H1 (cell line): ENCODE results near the gene INTS2. TPM values are rescaled to one million over a fixed set of nuclear protein-coding genes. Genes with fewer than 3 reads are reported as not detected.

Experiments
- CTCF ChIA-PET: fragments of 300-600 bp; sonication (Branson Sonifier 250); formaldehyde crosslinking; loops from one replicate; lab custom pipeline; 2021; ENCODE audit not compliant: partially characterized antibody; lab: Charles Lee
- POLR2A ChIA-PET: fragments of 300-600 bp; sonication (Branson Sonifier 250); formaldehyde crosslinking; loops from one replicate; lab custom pipeline; 2021; ENCODE audit warnings: inconsistent platforms; ENCODE audit not compliant: partially characterized antibody; lab: Charles Lee
- DNase-seq, 2 experiments: peaks; one replicate each; pipeline versions ENCODE4 v3.0.0 to v3.0.0-alpha.2; 2010 to 2022; ENCODE audit warnings: low spot score in 2 of 2, low read depth in 1 of 2, mixed read lengths in 1 of 2
- FAIRE-seq: peaks from 2 replicates; lab custom pipeline; 2011; peaks lifted over from hg19 to GRCh38; lab: Jason Lieb, UNC
- H2AFZ ChIP-seq: 2 replicates; pipeline ENCODE4 v1.8.1; 2012; ENCODE audit warnings: low read length, inconsistent platforms
- H2AK5ac ChIP-seq: 2 replicates; pipeline ENCODE4 v1.6.1; 2013; ENCODE audit warnings: low read depth, low read length
- H2BK120ac ChIP-seq: replicated peaks from 2 replicates; pipeline ENCODE3; 2013; ENCODE audit warnings: low read depth, low read length, inconsistent platforms
- H2BK12ac ChIP-seq: 2 replicates; pipeline ENCODE4 v1.6.1; 2013; ENCODE audit warnings: low read depth, low read length
- H2BK15ac ChIP-seq: 2 replicates; pipeline ENCODE4 v1.6.1; 2013; ENCODE audit warnings: low read length
- H2BK20ac ChIP-seq: 2 replicates; pipeline ENCODE4 v1.6.1; 2013; ENCODE audit warnings: low read length
- H2BK5ac ChIP-seq: 2 replicates; pipeline ENCODE4 v1.6.1; 2013; ENCODE audit warnings: low read depth, low read length
- H3K14ac ChIP-seq: 2 replicates; pipeline ENCODE4 v1.6.1; 2013; ENCODE audit warnings: inconsistent platforms; ENCODE audit not compliant: insufficient read length
- H3K18ac ChIP-seq: 2 replicates; pipeline ENCODE4 v1.6.1; 2013; ENCODE audit warnings: low read length; ENCODE audit errors: extremely low read depth
- H3K23ac ChIP-seq: 2 replicates; pipeline ENCODE4 v1.6.1; 2013; ENCODE audit warnings: inconsistent platforms; ENCODE audit not compliant: insufficient read length
- H3K23me2 ChIP-seq: 2 replicates; pipeline ENCODE4 v1.6.1; 2013; ENCODE audit warnings: low read depth, low read length
- H3K27ac ChIP-seq: 2 replicates; pipeline ENCODE4 v1.6.1; 2011; ENCODE audit warnings: low read depth, low read length, inconsistent platforms
- H3K27me3 ChIP-seq, 4 experiments: replicated peaks in 1 of 4; 1 replicate in 1 of 4; 2 replicates in 3 of 4; pipeline versions ENCODE4 v1.6.1 to v1.8.1; 2011 to 2013; ENCODE audit warnings: low read length in 3 of 4, mild to moderate bottlenecking in 3 of 4, inconsistent platforms in 2 of 4, mixed read lengths in 2 of 4, moderate library complexity in 1 of 4; ENCODE audit not compliant: control insufficient read depth in 3 of 4, insufficient read depth in 3 of 4; ENCODE audit errors: extremely low read depth in 1 of 4
- H3K36me3 ChIP-seq, 4 experiments: 2 replicates each; pipeline versions ENCODE4 v1.6.1 to v1.8.1; 2011 to 2013; ENCODE audit warnings: mild to moderate bottlenecking in 4 of 4, low read length in 3 of 4, moderate library complexity in 2 of 4, control low read depth in 1 of 4, inconsistent platforms in 1 of 4; ENCODE audit not compliant: insufficient read depth in 4 of 4, control insufficient read depth in 2 of 4
- H3K4ac ChIP-seq: replicated peaks from 2 replicates; pipeline ENCODE3; 2013; ENCODE audit warnings: low read length, low read depth, mixed read lengths, inconsistent platforms; ENCODE audit not compliant: insufficient read length
- H3K4me1 ChIP-seq, 4 experiments: replicated peaks in 1 of 4; 1 replicate in 1 of 4; 2 replicates in 3 of 4; pipeline versions ENCODE4 v1.6.1 to v1.8.1; 2011 to 2013; ENCODE audit warnings: low read length in 3 of 4, inconsistent platforms in 2 of 4, mixed read lengths in 1 of 4; ENCODE audit not compliant: insufficient read depth in 4 of 4, control insufficient read depth in 3 of 4
- H3K4me2 ChIP-seq, 2 experiments: 2 replicates each; pipeline versions ENCODE4 v1.6.1 to v1.8.1; 2011 to 2013; ENCODE audit warnings: low read depth in 2 of 2, low read length in 2 of 2, control low read depth in 1 of 2, inconsistent platforms in 1 of 2, mild to moderate bottlenecking in 1 of 2; ENCODE audit not compliant: insufficient read depth in 1 of 2
- H3K4me3 ChIP-seq, 4 experiments: fragments of 200-600, 300-600 bp in 1 of 4; sonication (generic), shearing (Covaris generic), sonication (Bioruptor Twin) in 1 of 4; 2 replicates each; pipeline versions ENCODE4 v1.5.1 to v1.8.1; 2011 to 2016; ENCODE audit warnings: low read length in 4 of 4, low read depth in 3 of 4, control low read depth in 2 of 4, inconsistent platforms in 2 of 4, mild to moderate bottlenecking in 2 of 4, mixed read lengths in 1 of 4, moderate library complexity in 1 of 4; ENCODE audit not compliant: insufficient read depth in 2 of 4; ENCODE audit errors: extremely low read depth in 1 of 4
- H3K56ac ChIP-seq: replicated peaks from 2 replicates; pipeline ENCODE3; 2013; ENCODE audit warnings: low read depth, mild to moderate bottlenecking, mixed read lengths, low read length, inconsistent platforms; ENCODE audit not compliant: insufficient read length
- H3K79me1 ChIP-seq: 2 replicates; pipeline ENCODE4 v1.6.1; 2013; ENCODE audit warnings: low read depth, low read length, control low read depth
- H3K79me2 ChIP-seq, 2 experiments: 2 replicates each; pipeline versions ENCODE4 v1.6.1 to v1.8.1; 2012 to 2013; ENCODE audit warnings: low read length in 2 of 2, mild to moderate bottlenecking in 2 of 2, inconsistent platforms in 1 of 2; ENCODE audit not compliant: insufficient read depth in 2 of 2, control insufficient read depth in 1 of 2
- H3K9ac ChIP-seq, 4 experiments: replicated peaks in 1 of 4; 1 replicate in 1 of 4; 2 replicates in 3 of 4; pipeline versions ENCODE4 v1.6.1 to v1.8.1; 2011 to 2013; ENCODE audit warnings: low read depth in 3 of 4, low read length in 3 of 4, control low read depth in 2 of 4, mild to moderate bottlenecking in 2 of 4, moderate library complexity in 2 of 4, inconsistent platforms in 1 of 4; ENCODE audit errors: extremely low read depth in 1 of 4
- H3K9me3 ChIP-seq, 2 experiments: 2 replicates each; pipeline versions ENCODE4 v1.6.1 to v1.8.1; 2012 to 2013; ENCODE audit warnings: mild to moderate bottlenecking in 2 of 2, moderate library complexity in 2 of 2, control low read depth in 1 of 2, inconsistent platforms in 1 of 2, low read depth in 1 of 2, low read length in 1 of 2, mixed read lengths in 1 of 2; ENCODE audit not compliant: insufficient read depth in 2 of 2
- H4K20me1 ChIP-seq, 2 experiments: replicated peaks in 1 of 2; 2 replicates each; pipeline versions ENCODE3 to v1.8.1; 2011 to 2013; ENCODE audit warnings: inconsistent platforms in 2 of 2, low read length in 2 of 2, mild to moderate bottlenecking in 1 of 2; ENCODE audit not compliant: insufficient read depth in 2 of 2, control insufficient read depth in 1 of 2
- H4K5ac ChIP-seq: 2 replicates; pipeline ENCODE4 v1.6.1; 2013; ENCODE audit warnings: low read length, low read depth, mixed read lengths, inconsistent platforms; ENCODE audit not compliant: insufficient read length
- H4K8ac ChIP-seq: 2 replicates; pipeline ENCODE4 v1.8.0; 2013; ENCODE audit warnings: mild to moderate bottlenecking, moderate library complexity, low read length, inconsistent platforms; ENCODE audit not compliant: insufficient read depth; ENCODE audit errors: extremely low read depth
- H4K91ac ChIP-seq: replicated peaks from 2 replicates; pipeline ENCODE3; 2013; ENCODE audit warnings: low read length, mixed read lengths, inconsistent platforms; ENCODE audit not compliant: insufficient read length
- BACH1 ChIP-seq: IDR thresholded peaks from 2 replicates; pipeline ENCODE4 v1.6.1; 2012; ENCODE audit warnings: low read length, improper control_type of control experiment
- CHD2 ChIP-seq: IDR thresholded peaks from 2 replicates; pipeline ENCODE4 v1.6.1; 2012; ENCODE audit warnings: low read length, improper control_type of control experiment
- EGR1 ChIP-seq: IDR thresholded peaks from 2 replicates; pipeline ENCODE4 v1.6.1; 2011; ENCODE audit warnings: low read depth, low read length, borderline replicate concordance
- FOSL1 ChIP-seq: IDR thresholded peaks from 2 replicates; pipeline ENCODE4 v1.6.1; 2011; ENCODE audit warnings: mild to moderate bottlenecking, low read depth, low read length, moderate library complexity; ENCODE audit not compliant: insufficient read depth
- KDM1A ChIP-seq: fragments of 200-600, 300-600 bp; sonication (generic); IDR thresholded peaks from 2 replicates; pipeline ENCODE4 v1.7.1; 2016; ENCODE audit warnings: mild to moderate bottlenecking, low read length, borderline replicate concordance
- KDM5A ChIP-seq: fragments of 200-600 bp; IDR thresholded peaks from 2 replicates; pipeline ENCODE4 v1.7.1; 2012; ENCODE audit warnings: mild to moderate bottlenecking, low read length, inconsistent platforms, mixed read lengths
- NANOG ChIP-seq: IDR thresholded peaks from 2 replicates; pipeline ENCODE4 v1.6.1; 2011; ENCODE audit warnings: low read length, low read depth, mild to moderate bottlenecking, inconsistent platforms; ENCODE audit not compliant: insufficient read depth, poor library complexity, severe bottlenecking
- NRF1 ChIP-seq: IDR thresholded peaks from 2 replicates; pipeline ENCODE4 v1.6.1; 2011; ENCODE audit warnings: mild to moderate bottlenecking, low read depth, low read length, improper control_type of control experiment
- SIRT6 ChIP-seq: IDR thresholded peaks from one replicate; pipeline ENCODE4 v1.7.1; 2012; ENCODE audit warnings: low read length, inconsistent platforms
- SP2 ChIP-seq: IDR thresholded peaks from 2 replicates; pipeline ENCODE4 v1.6.1; 2012; ENCODE audit warnings: mild to moderate bottlenecking, low read length, inconsistent platforms
- SRF ChIP-seq: IDR thresholded peaks from 2 replicates; pipeline ENCODE4 v1.6.1; 2011; ENCODE audit warnings: mild to moderate bottlenecking, low read depth, low read length, moderate library complexity
- ZNF274 ChIP-seq: IDR thresholded peaks from 2 replicates; pipeline ENCODE4 v1.7.0; 2012; ENCODE audit warnings: low read length, borderline replicate concordance; ENCODE audit errors: extremely low read depth
- WGBS, 2 experiments: shearing (Covaris generic) in 1 of 2; methylation state at CpG; one replicate each; pipeline versions ENCODE4 v1.1.6 to v1.1.7; 2013 to 2015; ENCODE audit warnings: low lambda C conversion rate in 2 of 2, mixed read lengths in 2 of 2, inconsistent platforms in 1 of 2, low coverage in 1 of 2, missing lambda C conversion rate in 1 of 2; ENCODE audit not compliant: insufficient replicate concordance in 2 of 2, insufficient coverage in 1 of 2, insufficient read length in 1 of 2; ENCODE audit errors: extremely low coverage in 1 of 2, missing lambda C conversion rate in 1 of 2; 5-methylcytosine and 5-hydroxymethylcytosine counted together
- polyA plus RNA-seq, 7 experiments: library from polyadenylated mRNA; depleted of rRNA in 3 of 7; stranded (reverse) in 5 of 7; unstranded in 2 of 7; fragments of >200 nt in 5 of 7; fragments of 200-250 nt in 2 of 7; gene quantifications; 1 replicate in 5 of 7; 2 replicates in 1 of 7; 4 replicates in 1 of 7; pipeline versions ENCODE4 v1.2.1 to v1.2.3, GENCODE V29; 2011 to 2013; ENCODE audit warnings: missing spikeins in 2 of 7, mixed read lengths in 2 of 7
- total RNA-seq: library from RNA; stranded (reverse); fragmentation: NEBNext Ultra II Directional; extraction: Animal tissue kit (Norgen Biotek cat#: 25700); gene quantifications from 2 replicates; pipeline ENCODE4 v1.2.1, GENCODE V29; 2021
- TF ChIP-seq, protein P1 (sequence below): IDR thresholded peaks from 2 replicates; pipeline ENCODE4 v1.6.1; 2011; ENCODE audit warnings: low read depth, mild to moderate bottlenecking, low read length; ENCODE audit not compliant: insufficient read depth
- TF ChIP-seq, protein P2 (sequence below): IDR thresholded peaks from 2 replicates; pipeline ENCODE4 v1.6.1; 2012; ENCODE audit warnings: inconsistent platforms

The INTS2 gene
- total and polyA plus RNA-seq, 2 of the 8 experiments (the other 6 are each of a cell fraction or from before 2014, with no cell fraction given), result 9.4 to 21.8 TPM

DNA sequence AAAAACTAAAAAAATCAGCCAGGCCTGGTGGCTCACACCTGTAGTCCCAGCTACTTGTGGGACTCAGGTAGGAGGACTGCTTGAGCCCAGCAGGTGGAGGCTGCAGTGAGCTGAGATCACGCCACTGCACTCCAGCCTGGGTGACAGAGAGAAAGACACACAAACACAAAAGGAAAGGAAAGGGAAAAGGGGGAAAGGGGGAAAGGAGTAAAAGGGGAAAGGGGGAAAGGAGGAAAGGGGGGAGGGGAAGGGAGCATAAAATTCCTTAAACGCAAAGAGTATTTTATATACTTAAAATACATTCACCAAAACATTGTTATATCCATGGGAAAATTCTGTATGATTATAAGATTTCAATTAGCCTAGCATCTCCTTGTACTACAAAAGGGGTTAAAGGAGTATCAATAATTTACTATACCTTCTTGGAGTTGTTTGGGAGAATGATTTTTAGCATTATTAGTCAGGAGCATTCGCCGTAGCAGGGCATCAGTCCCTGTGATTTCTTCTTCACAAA, 47.1 kb downstream of the INTS2 start:
- Histone ChIP-seq H3K79me1 (no peaks in the 10 kb centered on the region), H3K14ac (no peak overlapping the region), H3K9ac (no peak overlapping the region), H3K4me3 (no peak overlapping the region), H2BK5ac (no peak overlapping the region), H3K9me3 (no peaks in the 10 kb centered on the region), H2BK12ac (no peak overlapping the region), H4K5ac (no peak overlapping the region), H3K56ac (no peak overlapping the region), H4K91ac (no peak overlapping the region), H3K18ac (no peak overlapping the region), H3K79me2 (no peaks in the 10 kb centered on the region), H3K4me2 (no peak overlapping the region), H2AFZ (no peak overlapping the region), H3K4ac (no peak overlapping the region), H3K23me2 (no peaks in the 10 kb centered on the region), H2BK20ac (no peak overlapping the region), H3K4me1 (no peaks in the 10 kb centered on the region), H2BK15ac (no peak overlapping the region), H3K27ac (no peak overlapping the region), H2AK5ac (no peak overlapping the region), H4K20me1 (no peaks in the 10 kb centered on the region), H3K23ac (no peak overlapping the region), H2BK120ac (no peak overlapping the region), H4K8ac (no peak overlapping the region), H3K36me3 (peaks cover 0 to 21% (median 4%) of the 10 kb centered on the region in 4 experiments; a peak in 4 of 8 replicates), H3K27me3 (no peaks in the 10 kb centered on the region)
- FAIRE-seq (no peak), DNase-seq (no peak)
- ChIA-PET CTCF (no interaction called here), POLR2A (no interaction called here)
- WGBS, 2 experiments, result 94% methylated on average over 4 of the region's 4 CpGs; no CpG with 5 or more reads in 1 of the 2 experiments
- TF ChIP-seq KDM1A (no peak), FOSL1 (no peak), BACH1 (no peak), NRF1 (no peak), NANOG (no peak), ZNF274 (no peak), SIRT6 (no peak), CHD2 (no peak), SRF (no peak), SP2 (no peak), EGR1 (no peak), KDM5A (no peak)
- TF ChIP-seq, protein P1, sequence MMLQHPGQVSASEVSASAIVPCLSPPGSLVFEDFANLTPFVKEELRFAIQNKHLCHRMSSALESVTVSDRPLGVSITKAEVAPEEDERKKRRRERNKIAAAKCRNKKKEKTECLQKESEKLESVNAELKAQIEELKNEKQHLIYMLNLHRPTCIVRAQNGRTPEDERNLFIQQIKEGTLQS, result no peak
- TF ChIP-seq, protein P2, sequence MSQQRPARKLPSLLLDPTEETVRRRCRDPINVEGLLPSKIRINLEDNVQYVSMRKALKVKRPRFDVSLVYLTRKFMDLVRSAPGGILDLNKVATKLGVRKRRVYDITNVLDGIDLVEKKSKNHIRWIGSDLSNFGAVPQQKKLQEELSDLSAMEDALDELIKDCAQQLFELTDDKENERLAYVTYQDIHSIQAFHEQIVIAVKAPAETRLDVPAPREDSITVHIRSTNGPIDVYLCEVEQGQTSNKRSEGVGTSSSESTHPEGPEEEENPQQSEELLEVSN, result no peak
